HEK293T (cell line): ENCODE results near the gene DHX16.

ENCODE experiments used
- CTCF ChIA-PET: fragments of 350-600 bp; formaldehyde crosslinking; extraction: SDS; loops from one replicate; lab custom pipeline; 2021; ENCODE audit warnings: antibody characterized with exemption, inconsistent platforms; lab: Yijun Ruan, JAX
- POLR2A ChIA-PET: fragments of 350-600 bp; formaldehyde crosslinking; extraction: SDS; loops from one replicate; lab custom pipeline; 2020; ENCODE audit warnings: antibody characterized with exemption, inconsistent platforms; lab: Yijun Ruan, JAX
- DNase-seq: peaks from one replicate; pipeline ENCODE4 v3.0.0; 2012; ENCODE audit warnings: mixed read lengths; ENCODE audit errors: extremely low spot score
- ARNT ChIP-seq: fragments of 450-650 bp; IDR thresholded peaks from 2 replicates; pipeline ENCODE4 v1.6.1; 2017; ENCODE audit warnings: mild to moderate bottlenecking
- BHLHE40 ChIP-seq: fragments of 450-650 bp; IDR thresholded peaks from 2 replicates; pipeline ENCODE4 v1.6.1; 2016; ENCODE audit warnings: mild to moderate bottlenecking, moderate library complexity, borderline replicate concordance
- CTBP1 ChIP-seq: fragments of 450-650 bp; IDR thresholded peaks from 2 replicates; pipeline ENCODE4 v1.6.1; 2016; ENCODE audit warnings: borderline replicate concordance
- ELF4 ChIP-seq: fragments of 450-650 bp; IDR thresholded peaks from 2 replicates; pipeline ENCODE4 v1.6.1; 2017; ENCODE audit warnings: antibody characterized with exemption
- FOXA1 ChIP-seq: fragments of 450-650 bp; IDR thresholded peaks from 2 replicates; pipeline ENCODE4 v1.6.1; 2016; ENCODE audit warnings: mild to moderate bottlenecking
- FOXK2 ChIP-seq: fragments of 450-650 bp; IDR thresholded peaks from 2 replicates; pipeline ENCODE4 v1.6.1; 2016; ENCODE audit warnings: mild to moderate bottlenecking
- FOXM1 ChIP-seq: fragments of 450-650 bp; IDR thresholded peaks from 2 replicates; pipeline ENCODE4 v1.6.1; 2017; ENCODE audit warnings: mild to moderate bottlenecking, borderline replicate concordance
- HDGF ChIP-seq: fragments of 450-650 bp; IDR thresholded peaks from 2 replicates; pipeline ENCODE4 v1.6.1; 2017; ENCODE audit warnings: antibody characterized with exemption, borderline replicate concordance
- L3MBTL2 ChIP-seq: fragments of 450-650 bp; conservative IDR thresholded peaks from 2 replicates; pipeline ENCODE4 v1.6.1; 2016; ENCODE audit warnings: mild to moderate bottlenecking
- LEF1 ChIP-seq: fragments of 450-650 bp; IDR thresholded peaks from 2 replicates; pipeline ENCODE4 v1.6.1; 2017; ENCODE audit warnings: mild to moderate bottlenecking, borderline replicate concordance
- NFRKB ChIP-seq: fragments of 450-650 bp; IDR thresholded peaks from 2 replicates; pipeline ENCODE4 v1.6.1; 2016; ENCODE audit warnings: mild to moderate bottlenecking, moderate library complexity
- SP1 ChIP-seq: fragments of 450-650 bp; IDR thresholded peaks from 2 replicates; pipeline ENCODE4 v1.6.1; 2017
- SUZ12 ChIP-seq: fragments of 450-650 bp; IDR thresholded peaks from 2 replicates; pipeline ENCODE4 v1.6.1; 2016; ENCODE audit warnings: mild to moderate bottlenecking
- TARDBP ChIP-seq: fragments of 450-650 bp; IDR thresholded peaks from 2 replicates; pipeline ENCODE4 v1.6.1; 2016
- ZNF384 ChIP-seq: fragments of 450-650 bp; IDR thresholded peaks from 2 replicates; pipeline ENCODE4 v1.6.1; 2016
- TF ChIP-seq, protein P1 (sequence below): fragments of 450-650 bp; IDR thresholded peaks from 2 replicates; pipeline ENCODE4 v1.6.1; 2016

Gene DHX16

DNA sequence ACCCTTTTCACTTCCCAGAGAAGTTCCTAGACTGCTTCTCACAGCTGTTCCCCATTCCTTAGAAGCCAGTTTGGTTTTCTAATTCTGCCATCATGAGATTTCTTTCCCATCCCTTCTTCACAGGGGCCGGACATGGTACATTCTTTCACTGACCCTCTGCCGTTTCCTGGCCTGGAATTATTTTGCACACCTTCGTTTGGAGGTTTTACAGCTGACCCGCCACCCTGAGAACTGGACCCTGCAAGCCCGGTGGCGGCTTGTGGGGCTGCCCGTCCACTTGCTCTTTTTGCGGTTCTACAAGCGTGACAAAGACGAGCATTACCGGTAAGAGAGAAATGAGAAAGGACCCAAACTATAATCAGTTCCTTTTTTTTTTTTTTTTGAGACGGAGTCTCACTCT, 21.7 kb downstream of the DHX16 start:
- no peak for TF ChIP-seq L3MBTL2
- ChIA-PET POLR2A (interaction anchor here (3.8 kb wide), 1 partner anchor 37 kb away, joined by 21 read pairs; no protein-coding TSS in a partner anchor), CTCF (interaction anchor here (1.2 kb wide), 1 partner anchor 28 kb away, joined by 3 read pairs; no protein-coding TSS in a partner anchor)
- DNase-seq = no peak

- POLR2A ChIA-PET = interaction anchor here (0.7 to 1.8 kb wide), 8 partner anchors 9 to 34 kb away, joined by 3 to 11 read pairs (median 3); partner anchors contain the start of genes ATAT1 and MRPS18B
- CTCF ChIA-PET = no interaction called here
- TF ChIP-seq L3MBTL2 = peak; percentile 34
- TF ChIP-seq ELF4 = no peak
- TF ChIP-seq ZNF384 = no peak
- TF ChIP-seq BHLHE40 = no peak
- TF ChIP-seq LEF1 = no peak
- no peak for TF ChIP-seq FOXA1
- no peak for TF ChIP-seq TARDBP
- peak; percentile 14; the same call in 1 of the 2 replicates for TF ChIP-seq CTBP1
- TF ChIP-seq SP1 = no peak
- DNase-seq = peak; percentile 82
Observed at GRCh38 chr6:30647242-30648116, 25.3 kb downstream of the DHX16 start.

DNA sequence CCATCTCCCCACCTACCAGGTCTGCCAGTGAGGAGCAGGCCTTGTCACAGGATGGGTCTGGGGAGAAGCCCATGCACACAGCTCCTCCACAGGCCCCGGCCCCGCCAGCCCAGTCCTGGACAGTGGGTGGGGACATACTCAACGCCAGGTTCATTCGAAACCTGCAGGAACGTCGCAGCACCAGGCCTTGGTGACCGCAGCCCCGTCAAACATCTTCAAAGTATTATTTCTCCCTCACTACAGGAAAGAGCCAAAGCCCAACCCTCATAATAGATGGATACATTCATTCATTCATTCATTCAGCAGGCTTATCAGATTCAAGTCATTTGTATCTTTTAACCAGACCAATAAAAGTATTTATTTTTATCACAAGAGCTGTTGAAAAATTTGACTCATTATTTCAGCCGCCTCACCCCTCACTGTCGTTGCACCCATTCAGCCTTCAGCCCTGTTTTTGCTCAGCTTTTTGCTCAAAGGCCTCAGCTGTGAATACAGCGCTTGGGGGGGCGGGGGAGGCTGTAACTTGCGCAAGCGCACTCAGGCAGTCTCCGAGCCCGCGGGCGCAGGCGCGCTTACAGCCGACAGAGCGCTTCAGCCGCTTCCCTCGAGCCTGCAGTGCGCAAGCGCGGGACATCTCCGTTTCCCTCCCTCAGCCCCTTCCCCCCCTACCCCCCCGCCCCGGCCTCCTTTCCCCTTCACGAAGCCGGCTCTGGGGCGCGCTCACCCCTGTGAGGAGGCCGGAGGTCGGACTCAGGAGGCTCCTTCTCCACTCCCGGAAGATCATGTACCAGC, 26.2 kb downstream of the DHX16 start, which contains the start of gene C6orf136:
TSS of gene C6orf136 (plus strand) at position 684 of the 792 bp plus-strand sequence. CDS start at position 783, 99 bp downstream.
- TF ChIP-seq FOXK2 (no peak), LEF1 (no peak), SP1 (no peak), ZNF384 (no peak), FOXA1 (no peak), HDGF (no peak), NFRKB (no peak), TARDBP (no peak), FOXM1 (no peak), CTBP1 (no peak), L3MBTL2 (no peak), ELF4 (no peak), BHLHE40 (no peak)
- DNase-seq = peak; percentile 97
- CTCF ChIA-PET = interaction anchor here (1.1 kb wide), 1 partner anchor 33 kb away, joined by 4 read pairs; no protein-coding TSS in a partner anchor
- POLR2A ChIA-PET = interaction anchor here (0.5 to 1.6 kb wide), 3 partner anchors 29 to 55 kb away, joined by 3 read pairs; partner anchors contain the start of gene MRPS18B

DNA sequence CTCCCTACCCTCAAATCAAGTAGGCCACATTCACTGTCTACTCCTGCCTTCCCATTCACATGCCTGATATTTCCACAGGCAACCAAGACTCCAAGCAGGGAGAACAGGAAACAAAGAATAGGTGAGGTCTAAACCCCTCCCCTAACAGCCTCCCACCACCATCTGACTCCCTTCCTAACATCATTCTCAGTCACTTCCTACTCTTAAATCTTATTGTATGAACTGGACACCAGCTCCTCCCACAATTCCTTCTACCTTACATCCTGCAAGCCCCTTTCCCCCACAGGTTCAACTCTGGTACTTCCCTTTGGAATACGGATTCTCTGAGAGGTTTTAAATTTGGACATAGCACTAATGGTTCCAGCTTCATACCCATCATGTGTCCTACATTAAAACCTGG, 26.8 kb downstream of the DHX16 start:
- no peak for TF ChIP-seq CTBP1
- no peak for TF ChIP-seq NFRKB
- no peak for TF ChIP-seq ZNF384
- no peak for TF ChIP-seq L3MBTL2
- TF ChIP-seq TARDBP = no peak
- no peak for TF ChIP-seq SUZ12
- POLR2A ChIA-PET = interaction anchor here (0.6 to 1.6 kb wide), 3 partner anchors 28 to 55 kb away, joined by 3 read pairs; partner anchors contain the start of gene MRPS18B
- no peak for DNase-seq
- CTCF ChIA-PET = interaction anchor here (1.1 kb wide), 1 partner anchor 33 kb away, joined by 4 read pairs; no protein-coding TSS in a partner anchor

DNA sequence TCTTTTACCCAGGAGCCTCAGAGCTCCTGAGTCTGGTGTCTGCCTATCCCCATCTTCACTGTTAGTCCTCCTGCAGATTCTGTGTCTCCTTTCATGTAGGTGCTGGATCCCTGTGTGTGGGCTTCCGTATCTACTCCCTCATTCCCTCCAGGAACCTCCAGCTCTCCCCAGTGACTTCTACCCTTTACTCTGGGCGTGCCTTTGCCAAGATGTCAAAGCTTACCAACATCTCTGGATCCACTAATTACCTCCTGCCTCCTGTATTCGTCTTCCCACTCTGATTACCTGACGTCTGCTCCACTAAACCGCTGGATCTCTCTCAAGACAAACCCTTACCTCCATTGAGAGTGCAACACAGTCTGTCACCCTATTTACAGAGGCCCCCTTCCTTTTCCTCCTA, 28.0 kb downstream of the DHX16 start:
- ChIA-PET POLR2A (interaction anchor here (1.1 to 1.6 kb wide), 2 partner anchors 30 to 32 kb away, joined by 4 to 5 read pairs; no protein-coding TSS in a partner anchor), CTCF (no interaction called here)
- no peak for DNase-seq
- TF ChIP-seq FOXM1 = no peak
- no peak for TF ChIP-seq LEF1
- TF ChIP-seq CTBP1 = no peak
- no peak for TF ChIP-seq FOXA1
- TF ChIP-seq, protein P1, sequence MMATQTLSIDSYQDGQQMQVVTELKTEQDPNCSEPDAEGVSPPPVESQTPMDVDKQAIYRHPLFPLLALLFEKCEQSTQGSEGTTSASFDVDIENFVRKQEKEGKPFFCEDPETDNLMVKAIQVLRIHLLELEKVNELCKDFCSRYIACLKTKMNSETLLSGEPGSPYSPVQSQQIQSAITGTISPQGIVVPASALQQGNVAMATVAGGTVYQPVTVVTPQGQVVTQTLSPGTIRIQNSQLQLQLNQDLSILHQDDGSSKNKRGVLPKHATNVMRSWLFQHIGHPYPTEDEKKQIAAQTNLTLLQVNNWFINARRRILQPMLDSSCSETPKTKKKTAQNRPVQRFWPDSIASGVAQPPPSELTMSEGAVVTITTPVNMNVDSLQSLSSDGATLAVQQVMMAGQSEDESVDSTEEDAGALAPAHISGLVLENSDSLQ = no peak
- TF ChIP-seq ZNF384 = no peak
- no peak for TF ChIP-seq HDGF
- TF ChIP-seq FOXK2 = no peak
- TF ChIP-seq BHLHE40 = no peak
- no peak for TF ChIP-seq TARDBP
- no peak for TF ChIP-seq ARNT
- no peak for TF ChIP-seq L3MBTL2
- no peak for TF ChIP-seq SUZ12
- no peak for TF ChIP-seq ELF4
- no peak for TF ChIP-seq SP1
- TF ChIP-seq NFRKB = no peak

DNA sequence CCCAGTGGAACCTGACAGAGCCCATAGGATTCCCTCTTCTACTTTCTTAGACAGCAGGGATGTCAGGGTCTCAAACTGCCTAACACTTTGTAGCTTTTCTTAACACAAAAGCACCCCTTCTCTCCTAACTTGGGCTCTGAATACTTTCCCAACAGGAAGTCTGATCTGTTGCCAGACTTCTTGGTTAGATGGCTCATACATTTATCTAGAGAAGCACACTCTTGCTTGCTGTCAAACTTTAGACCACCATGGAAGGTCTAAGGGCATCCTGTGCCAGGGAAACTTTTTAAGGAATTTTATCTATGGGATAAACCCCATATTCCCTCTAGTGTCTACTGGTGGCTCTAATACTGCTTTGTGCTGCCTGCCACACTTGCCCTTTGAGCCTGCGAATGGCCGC, 29.1 kb downstream of the DHX16 start:
- no peak for DNase-seq
- TF ChIP-seq FOXA1 (no peak), NFRKB (no peak), FOXM1 (no peak), LEF1 (no peak), L3MBTL2 (no peak), ARNT (no peak), FOXK2 (no peak), BHLHE40 (no peak), CTBP1 (no peak), ZNF384 (no peak), ELF4 (no peak), TARDBP (no peak)
- TF ChIP-seq, protein P1 = no peak
- ChIA-PET CTCF (no interaction called here), POLR2A (interaction anchor here (0.9 to 1.6 kb wide), 4 partner anchors 26 to 30 kb away, joined by 3 to 5 read pairs (median 4); partner anchors contain the start of genes MRPS18B and PPP1R10)
